Stimulated activated CD8-positive, alpha-beta memory T cell treated with anti-CD3 and anti-CD28 coated beads, Interleukin-12 subunit alpha, Interleukin-12 subunit beta, amount 100 ng/mL, for 24 hours (primary cell): ENCODE data around the gene RNF180.

ENCODE experiments used
- DNase-seq: peaks from one replicate; pipeline ENCODE4 v3.0.0-alpha.2; 2020; ENCODE audit errors: extremely low read depth

The RNF180 gene

DNA sequence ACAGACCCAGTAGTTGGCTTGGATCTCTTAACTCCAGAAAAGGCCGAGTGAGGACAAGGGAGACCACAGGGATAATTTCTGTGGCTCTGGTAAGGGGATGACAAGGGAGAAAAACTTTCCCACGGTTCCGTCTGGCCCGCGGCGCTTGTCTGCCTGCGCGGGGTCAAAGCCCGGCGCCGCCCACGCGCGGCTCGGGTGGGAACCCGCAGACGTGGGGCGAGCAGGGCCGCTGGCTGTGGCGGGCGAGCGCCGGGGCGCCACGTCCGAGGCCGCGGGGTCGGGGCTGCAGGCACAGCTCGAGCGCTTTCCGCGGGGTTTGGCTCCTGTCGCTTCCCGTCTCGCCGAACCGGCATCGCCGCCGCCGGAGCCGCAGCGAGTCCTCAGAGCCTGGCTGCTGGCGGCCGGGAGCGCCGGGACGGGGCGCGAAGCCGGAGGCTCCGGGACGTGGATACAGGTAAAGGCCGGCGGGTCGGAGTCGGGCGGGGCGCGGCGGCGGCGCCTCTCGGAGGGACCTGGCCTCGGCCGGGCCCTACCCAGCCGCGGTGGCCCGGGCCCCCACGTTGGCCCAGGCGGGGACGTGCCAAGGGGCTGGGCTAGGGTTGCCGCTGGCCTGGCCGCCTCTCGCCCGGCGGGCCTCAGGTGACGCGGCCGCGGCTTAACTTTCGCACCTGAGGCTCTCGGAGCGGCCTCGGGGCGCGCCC, at the start of gene RNF180:
Gene RNF180 (plus strand): TSS at position 344 of the 701 bp plus-strand sequence. CDS start 34,965 bp downstream, outside the sequence.
- DNase-seq, result no peak

GRCh38 chr5:64125521-64125920, 40.1 kb upstream of the RNF180 start:
- no peak for DNase-seq

- DNase-seq, result no peak
Observed at GRCh38 chr5:64126202-64126741, 39.4 kb upstream of the RNF180 start.

DNA sequence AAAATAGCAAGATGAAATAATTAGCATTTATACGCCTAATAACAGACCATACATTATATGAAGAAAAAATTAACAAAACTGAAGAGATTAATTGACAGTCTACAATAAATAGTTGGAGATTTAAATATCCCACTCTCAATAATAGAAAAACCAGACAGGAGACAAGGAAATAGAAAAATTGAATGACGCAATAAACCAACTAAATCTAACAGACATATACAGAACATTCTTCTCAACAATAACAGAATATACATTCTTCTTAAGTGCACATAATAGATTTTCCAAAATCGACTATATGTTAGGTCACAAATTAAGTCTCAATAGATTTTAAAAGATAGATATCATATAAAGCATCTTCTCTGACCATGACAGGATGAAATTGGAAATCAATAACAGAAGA, 25.6 kb upstream of the RNF180 start:
- DNase-seq, result no peak

- DNase-seq, result no peak
Observed at GRCh38 chr5:64144425-64145215, 21.0 kb upstream of the RNF180 start.

GRCh38 chr5:64145216-64145895, 20.3 kb upstream of the RNF180 start:
- DNase-seq, result no peak

- DNase-seq, result no peak
Observed at GRCh38 chr5:64147379-64147778, 18.3 kb upstream of the RNF180 start.

DNA sequence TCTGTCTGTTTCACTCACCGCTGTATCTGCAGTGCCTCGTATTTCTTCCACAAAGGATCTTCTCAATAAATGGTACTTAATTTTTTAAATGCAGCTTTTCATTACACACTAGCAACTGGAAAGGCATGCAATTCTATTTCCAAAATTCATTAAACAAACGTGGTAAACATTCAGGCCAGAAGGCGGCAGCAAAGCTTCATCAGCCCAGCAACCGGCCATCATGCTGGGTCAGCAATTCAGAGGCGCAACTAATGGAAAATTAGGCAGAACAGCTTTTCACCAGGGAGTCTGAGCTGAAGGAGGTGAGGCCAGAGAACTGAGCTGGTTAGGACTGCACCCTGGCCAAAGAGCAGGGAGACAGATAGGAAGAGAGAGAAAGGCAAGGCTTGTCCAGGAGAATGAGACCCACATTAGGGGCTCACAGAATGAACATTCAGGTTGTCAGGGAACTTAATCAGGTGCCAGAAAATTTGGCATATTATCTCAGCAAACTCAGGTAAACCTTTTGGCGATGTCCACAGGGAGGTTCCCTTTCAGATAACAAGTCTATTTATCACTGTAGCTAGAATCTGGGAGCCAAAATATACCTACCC, 17.7 kb upstream of the RNF180 start:
- DNase-seq, result no peak

- no peak for DNase-seq
Observed at GRCh38 chr5:64149268-64149667, 16.4 kb upstream of the RNF180 start.

- no peak for DNase-seq
Observed at GRCh38 chr5:64149857-64150521, 15.7 kb upstream of the RNF180 start.

GRCh38 chr5:64156261-64156660, 9.4 kb upstream of the RNF180 start:
- DNase-seq, result no peak

DNA sequence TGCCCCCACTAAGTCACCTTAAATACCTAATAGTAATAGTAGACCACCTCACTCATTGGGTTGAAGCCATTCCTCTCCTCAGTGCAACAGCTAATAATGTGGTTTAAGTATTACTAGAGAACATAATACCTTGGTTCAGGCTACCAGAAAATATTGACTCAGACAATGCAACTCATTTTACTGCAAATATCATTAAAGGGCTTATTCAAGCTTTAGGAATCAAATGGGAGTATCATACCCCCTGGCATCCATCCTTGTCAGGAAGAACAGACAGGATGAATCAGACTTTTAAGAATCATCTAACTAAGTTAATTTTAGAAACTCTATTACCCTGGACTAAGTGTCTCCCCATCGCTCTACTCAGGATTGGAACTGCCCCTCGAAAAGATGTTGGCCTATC, 6.8 kb upstream of the RNF180 start:
- DNase-seq, result no peak

- DNase-seq, result no peak
Observed at GRCh38 chr5:64160201-64160600, 5.4 kb upstream of the RNF180 start.

DNA sequence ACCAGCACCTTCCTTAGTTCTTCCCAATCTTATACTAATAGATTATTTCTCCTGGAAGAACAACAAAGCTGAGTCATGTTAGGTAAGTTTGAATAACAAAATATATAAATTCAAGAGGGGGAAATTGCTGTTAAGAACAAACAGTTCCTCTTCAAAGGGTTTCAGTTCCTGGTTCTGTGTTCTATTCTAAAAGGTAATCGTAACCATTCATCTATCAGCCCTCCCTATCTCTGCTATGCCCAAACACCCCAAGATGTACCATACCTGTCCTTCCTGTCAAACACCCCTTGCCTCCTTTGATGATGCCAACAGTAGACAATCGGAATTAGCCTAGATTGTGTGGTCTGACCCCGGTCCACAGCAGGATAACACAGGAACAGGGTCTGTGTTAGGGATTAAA, 4.2 kb upstream of the RNF180 start:
- DNase-seq, result no peak

- no peak for DNase-seq
Observed at GRCh38 chr5:64163135-64163534, 2.5 kb upstream of the RNF180 start.

DNA sequence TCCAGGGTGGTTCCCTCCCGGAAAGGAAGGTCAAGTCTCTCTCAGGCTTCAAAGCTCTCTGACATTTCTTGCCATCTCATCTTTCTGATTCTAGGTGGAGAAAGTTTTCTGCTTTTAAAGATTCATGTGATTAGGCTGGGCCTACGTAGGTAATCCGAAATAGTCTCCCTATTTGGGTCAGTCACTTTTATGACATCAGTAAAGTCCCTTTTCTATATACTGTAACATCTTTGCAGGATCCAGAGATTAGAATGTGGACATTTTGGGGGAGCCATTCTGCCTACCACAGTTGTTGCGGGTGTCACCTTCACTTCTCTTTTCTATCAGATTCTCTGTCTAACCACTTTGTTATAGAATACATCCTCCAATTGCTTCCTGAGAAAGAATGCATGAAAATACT, 1.9 kb upstream of the RNF180 start:
- DNase-seq, result no peak

GRCh38 chr5:64164166-64164565, 1.5 kb upstream of the RNF180 start:
- no peak for DNase-seq

DNA sequence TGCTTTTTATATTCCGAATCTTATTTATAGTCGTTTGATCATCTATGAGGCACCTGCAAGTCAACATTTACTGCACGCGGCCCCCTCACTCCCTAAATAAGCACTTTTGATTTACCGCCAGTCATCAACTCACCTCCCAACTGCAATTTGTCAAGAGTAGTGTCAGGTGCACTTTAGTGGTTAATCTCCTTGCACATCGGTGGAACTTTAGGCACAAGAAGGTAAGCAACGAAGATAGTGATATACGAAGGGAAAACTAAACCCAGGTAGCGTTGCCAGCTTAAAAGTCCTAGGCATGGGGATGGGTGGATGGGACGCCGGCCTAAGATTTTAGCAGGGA, 513 bp upstream of the RNF180 start:
- no peak for DNase-seq

DNA sequence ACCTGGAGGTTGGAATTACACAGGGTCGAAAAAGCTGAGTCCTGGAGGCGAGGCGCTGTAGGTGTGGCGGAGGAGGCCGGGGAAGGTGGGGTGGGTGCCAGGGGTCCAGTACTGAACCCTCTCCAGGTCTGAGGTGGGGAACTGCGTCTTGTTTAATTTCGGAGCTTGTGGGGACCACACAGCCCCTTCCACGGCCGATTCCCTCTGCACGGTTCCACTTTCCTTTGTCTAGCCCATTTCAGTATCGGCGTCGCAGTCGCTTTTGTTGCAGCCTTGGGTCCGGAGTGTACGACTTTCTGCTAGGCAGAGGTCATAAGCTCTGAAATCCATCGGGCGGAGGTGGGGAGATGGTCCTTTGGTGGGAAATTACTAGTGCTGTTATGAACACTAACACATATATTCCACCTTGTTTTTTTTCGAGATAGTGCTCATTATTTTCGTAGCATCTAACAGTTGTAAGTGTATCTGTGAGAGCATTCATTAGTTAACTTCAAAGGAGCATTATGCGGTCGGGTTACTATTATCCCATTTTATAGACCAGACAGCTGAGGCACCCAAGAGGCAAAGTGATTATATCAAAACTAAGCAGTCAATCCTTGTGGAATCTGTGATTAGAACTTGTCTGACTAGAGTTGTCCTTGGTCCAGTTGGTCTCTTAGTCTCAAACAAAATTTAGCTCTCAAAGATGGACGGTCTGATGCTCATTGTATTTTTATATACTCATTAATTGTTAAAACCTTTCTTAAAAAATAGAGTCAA, 737 bp downstream of the RNF180 start:
- no peak for DNase-seq

GRCh38 chr5:64176301-64176700, 10.7 kb downstream of the RNF180 start:
- DNase-seq, result no peak
